ENCODE measurements around the gene PTBP1. TPM values are rescaled to one million over a fixed set of nuclear protein-coding genes. Genes with fewer than 3 reads are reported as not detected.

Gene PTBP1
- total and polyA plus RNA-seq, 9 of the 15 experiments (the other 6 are each of a cell fraction or from before 2014, with no cell fraction given) = 14.0 to 759 (median 234) TPM

DNA sequence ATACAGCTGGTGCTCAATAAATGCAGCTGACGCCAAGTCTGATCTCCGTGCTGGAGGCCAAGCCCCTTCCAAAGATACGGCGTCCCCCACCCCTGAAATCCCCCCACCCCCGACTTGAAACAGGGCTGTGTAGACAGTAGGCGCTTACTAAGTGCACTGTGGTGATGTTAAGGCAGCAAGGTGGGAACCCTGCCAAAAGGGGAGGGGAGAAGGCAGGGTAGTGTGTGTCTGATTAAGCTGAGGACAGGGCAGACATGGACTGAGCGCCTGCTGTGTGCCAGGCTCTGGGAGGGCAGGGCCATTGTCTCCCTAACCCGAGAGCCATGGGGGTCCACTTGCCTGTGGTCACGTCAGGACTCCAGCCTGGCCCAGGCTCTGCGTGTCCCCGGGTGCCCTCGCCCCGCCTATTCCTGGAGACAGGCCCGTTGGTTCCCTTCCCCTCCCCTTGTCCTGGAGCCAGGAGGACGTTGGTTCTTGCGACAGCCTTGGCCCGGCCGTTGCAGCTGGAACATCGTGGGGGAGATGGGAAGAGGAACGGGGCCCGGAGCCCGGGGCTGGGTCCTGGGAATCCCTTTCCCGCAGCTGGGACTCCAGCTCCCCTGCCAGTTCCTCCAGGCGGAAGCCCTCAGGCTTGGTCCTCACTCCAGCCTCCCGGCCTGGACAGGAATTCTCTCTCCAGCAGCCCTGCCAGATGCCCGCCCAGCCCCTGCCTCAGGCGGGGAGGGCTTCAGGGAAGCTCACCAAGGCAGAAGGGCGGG, 53.1 kb downstream of the PTBP1 start (continued):
- TF ChIP-seq MGA (IDR thresholded peaks at IDR 0.05) = no peak
- TF ChIP-seq EP300 (IDR thresholded peaks at IDR 0.05; ENCODE audit: low read length) = peak; percentile 31; the same call in 1 of the 2 replicates
- TF ChIP-seq MAFK (IDR thresholded peaks at IDR 0.05; ENCODE audit: low read length) = no peak
- no peak for TF ChIP-seq SIX5 (IDR thresholded peaks at IDR 0.05; ENCODE audit: borderline replicate concordance in 1 of 2, insufficient read depth in 1 of 2, low read depth in 1 of 2, low read length in 2 of 2)
- TF ChIP-seq ZFP36 (IDR thresholded peaks at IDR 0.05; ENCODE audit: low read depth, low read length, partially characterized antibody) = peak; percentile 73
- peak; percentile 91 for TF ChIP-seq CEBPB (tag; IDR thresholded peaks at IDR 0.05)
- TF ChIP-seq, protein P1, sequence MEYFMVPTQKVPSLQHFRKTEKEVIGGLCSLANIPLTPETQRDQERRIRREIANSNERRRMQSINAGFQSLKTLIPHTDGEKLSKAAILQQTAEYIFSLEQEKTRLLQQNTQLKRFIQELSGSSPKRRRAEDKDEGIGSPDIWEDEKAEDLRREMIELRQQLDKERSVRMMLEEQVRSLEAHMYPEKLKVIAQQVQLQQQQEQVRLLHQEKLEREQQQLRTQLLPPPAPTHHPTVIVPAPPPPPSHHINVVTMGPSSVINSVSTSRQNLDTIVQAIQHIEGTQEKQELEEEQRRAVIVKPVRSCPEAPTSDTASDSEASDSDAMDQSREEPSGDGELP (CRISPR knock-in tag; IDR thresholded peaks at IDR 0.05; ENCODE audit: borderline replicate concordance) = peak; percentile 56
- no peak for TF ChIP-seq TEAD1 (CRISPR knock-in tag; IDR thresholded peaks at IDR 0.05)
- TF ChIP-seq CTBP1 (IDR thresholded peaks at IDR 0.05; ENCODE audit: borderline replicate concordance) = peak; percentile 29; the same call in 1 of the 2 replicates
- TF ChIP-seq ZKSCAN8 (CRISPR knock-in tag; IDR thresholded peaks at IDR 0.05) = peak; percentile 100
- TF ChIP-seq, protein P2, sequence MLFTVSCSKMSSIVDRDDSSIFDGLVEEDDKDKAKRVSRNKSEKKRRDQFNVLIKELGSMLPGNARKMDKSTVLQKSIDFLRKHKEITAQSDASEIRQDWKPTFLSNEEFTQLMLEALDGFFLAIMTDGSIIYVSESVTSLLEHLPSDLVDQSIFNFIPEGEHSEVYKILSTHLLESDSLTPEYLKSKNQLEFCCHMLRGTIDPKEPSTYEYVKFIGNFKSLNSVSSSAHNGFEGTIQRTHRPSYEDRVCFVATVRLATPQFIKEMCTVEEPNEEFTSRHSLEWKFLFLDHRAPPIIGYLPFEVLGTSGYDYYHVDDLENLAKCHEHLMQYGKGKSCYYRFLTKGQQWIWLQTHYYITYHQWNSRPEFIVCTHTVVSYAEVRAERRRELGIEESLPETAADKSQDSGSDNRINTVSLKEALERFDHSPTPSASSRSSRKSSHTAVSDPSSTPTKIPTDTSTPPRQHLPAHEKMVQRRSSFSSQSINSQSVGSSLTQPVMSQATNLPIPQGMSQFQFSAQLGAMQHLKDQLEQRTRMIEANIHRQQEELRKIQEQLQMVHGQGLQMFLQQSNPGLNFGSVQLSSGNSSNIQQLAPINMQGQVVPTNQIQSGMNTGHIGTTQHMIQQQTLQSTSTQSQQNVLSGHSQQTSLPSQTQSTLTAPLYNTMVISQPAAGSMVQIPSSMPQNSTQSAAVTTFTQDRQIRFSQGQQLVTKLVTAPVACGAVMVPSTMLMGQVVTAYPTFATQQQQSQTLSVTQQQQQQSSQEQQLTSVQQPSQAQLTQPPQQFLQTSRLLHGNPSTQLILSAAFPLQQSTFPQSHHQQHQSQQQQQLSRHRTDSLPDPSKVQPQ (CRISPR knock-in tag; IDR thresholded peaks at IDR 0.05; ENCODE audit: borderline replicate concordance) = no peak
- no peak for TF ChIP-seq ZNF217 (CRISPR knock-in tag; IDR thresholded peaks at IDR 0.05)

Measured in K562 (cell line).